GM10248 (cell line): ENCODE data around the gene NSMF.

Experiments
- CTCF ChIA-PET: fragments of 300-600 bp; sonication (Branson Sonifier 250); formaldehyde crosslinking; extraction: SDS; loops from one replicate; lab custom pipeline; 2021; ENCODE audit warnings: antibody characterized with exemption; lab: Yijun Ruan, JAX
- POLR2A ChIA-PET: fragments of 350-650 bp; sonication (Branson Sonifier 250); formaldehyde crosslinking; extraction: SDS; loops from one replicate; lab custom pipeline; 2020; ENCODE audit warnings: antibody characterized with exemption; lab: Yijun Ruan, JAX
- DNase-seq: peaks from one replicate; pipeline ENCODE4 v3.0.0; 2012; ENCODE audit errors: extremely low spot score
- CTCF ChIP-seq: IDR thresholded peaks from 2 replicates; pipeline ENCODE4 v1.5.1; 2012; ENCODE audit warnings: mild to moderate bottlenecking, low read depth; ENCODE audit errors: extremely low read depth, missing control alignments, control extremely low read depth

Gene NSMF

GRCh38 chr9:137427454-137428310, 31.5 kb downstream of the NSMF start:
- CTCF ChIA-PET = interaction anchor here (1.0 to 1.8 kb wide), 3 partner anchors 16 to 126 kb away, joined by 3 to 6 read pairs (median 4); partner anchors contain the start of gene NRARP

GRCh38 chr9:137426018-137426681, 33.0 kb downstream of the NSMF start:
- TF ChIP-seq CTCF = no peak
- ChIA-PET POLR2A (no interaction called here), CTCF (interaction anchor here (1.1 to 4.2 kb wide), 2 partner anchors 19 kb away, joined by 3 to 41 read pairs; no protein-coding TSS in a partner anchor)
- DNase-seq = no peak

More at GRCh38 chr9:137427454-137428310, 31.5 kb downstream of the NSMF start:
- TF ChIP-seq CTCF = no peak
- POLR2A ChIA-PET = no interaction called here
- DNase-seq = no peak

GRCh38 chr9:137423514-137424291, 35.4 kb downstream of the NSMF start:
- CTCF ChIA-PET = interaction anchor here (0.8 to 4.2 kb wide), 20 partner anchors 9 to 183 kb away, joined by 3 to 41 read pairs (median 6); partner anchors contain the start of genes ENTPD8, NRARP, NSMF and TUBB4B
- TF ChIP-seq CTCF = no peak
- POLR2A ChIA-PET = interaction anchor here (0.6 to 1.2 kb wide), 3 partner anchors 121 to 183 kb away, joined by 3 to 6 read pairs (median 3); partner anchors contain the start of genes NRARP and TUBB4B
- no peak for DNase-seq

GRCh38 chr9:137422604-137423513, 36.3 kb downstream of the NSMF start, which contains the start of the genes EXD3 and NOXA1:
TSS of gene EXD3 (minus strand) at chr9:137423162. CDS start at chr9:137395357, 27,805 bp downstream.
TSS of gene NOXA1 (plus strand) at chr9:137423393. CDS start at chr9:137423530, 137 bp downstream.
- CTCF ChIA-PET = interaction anchor here (0.6 to 4.2 kb wide), 27 partner anchors 9 to 334 kb away, joined by 3 to 41 read pairs (median 4); partner anchors contain the start of genes ENTPD8, NRARP, NSMF and PNPLA7
- DNase-seq = peak; percentile 99
- POLR2A ChIA-PET = interaction anchor here (0.6 to 1.2 kb wide), 3 partner anchors 121 to 182 kb away, joined by 3 to 6 read pairs (median 3); partner anchors contain the start of genes NRARP and TUBB4B
- TF ChIP-seq CTCF = peak; percentile 65

- CTCF ChIA-PET = interaction anchor here (0.8 to 4.2 kb wide), 14 partner anchors 11 to 333 kb away, joined by 3 to 41 read pairs (median 6); partner anchors contain the start of genes NRARP, NSMF and PNPLA7
Observed at GRCh38 chr9:137421838-137422603, 37.1 kb downstream of the NSMF start.

More at GRCh38 chr9:137421838-137422603, 37.1 kb downstream of the NSMF start:
- no peak for TF ChIP-seq CTCF
- no peak for DNase-seq
- POLR2A ChIA-PET = interaction anchor here (1.2 kb wide), 1 partner anchor 181 kb away, joined by 6 read pairs; the partner anchor contains the start of gene TUBB4B
